SK-N-MC (cell line): ENCODE data around the gene ACVR1B.

Experiments used
- EZH2 ChIP-seq: fragments of 200-600 bp; sonication (generic); IDR thresholded peaks from one replicate; pipeline ENCODE4 v1.6.1; 2017; ENCODE audit warnings: antibody characterized with exemption
- POLR2AphosphoS5 ChIP-seq: IDR thresholded peaks from 2 replicates; pipeline ENCODE4 v1.6.1; 2012; ENCODE audit warnings: mild to moderate bottlenecking, low read depth, low read length, borderline replicate concordance

GRCh38 chr12:51969643-51970042 lies 18.1 kb downstream of the ACVR1B start:
- TF ChIP-seq POLR2AphosphoS5, result no peak
- TF ChIP-seq EZH2, result no peak
